Measurements from ENCODE around the gene TMEM165. TPM values are rescaled to one million over a fixed set of nuclear protein-coding genes. Genes with fewer than 3 reads are reported as not detected.
A peak's percentile ranks its signal among the peaks of the same experiment; 100 is the strongest.

TMEM165 gene
- total and polyA plus RNA-seq, 9 of the 15 experiments (the other 6 are each of a cell fraction or from before 2014, with no cell fraction given), result 21.3 to 145 (median 96.8) TPM

DNA sequence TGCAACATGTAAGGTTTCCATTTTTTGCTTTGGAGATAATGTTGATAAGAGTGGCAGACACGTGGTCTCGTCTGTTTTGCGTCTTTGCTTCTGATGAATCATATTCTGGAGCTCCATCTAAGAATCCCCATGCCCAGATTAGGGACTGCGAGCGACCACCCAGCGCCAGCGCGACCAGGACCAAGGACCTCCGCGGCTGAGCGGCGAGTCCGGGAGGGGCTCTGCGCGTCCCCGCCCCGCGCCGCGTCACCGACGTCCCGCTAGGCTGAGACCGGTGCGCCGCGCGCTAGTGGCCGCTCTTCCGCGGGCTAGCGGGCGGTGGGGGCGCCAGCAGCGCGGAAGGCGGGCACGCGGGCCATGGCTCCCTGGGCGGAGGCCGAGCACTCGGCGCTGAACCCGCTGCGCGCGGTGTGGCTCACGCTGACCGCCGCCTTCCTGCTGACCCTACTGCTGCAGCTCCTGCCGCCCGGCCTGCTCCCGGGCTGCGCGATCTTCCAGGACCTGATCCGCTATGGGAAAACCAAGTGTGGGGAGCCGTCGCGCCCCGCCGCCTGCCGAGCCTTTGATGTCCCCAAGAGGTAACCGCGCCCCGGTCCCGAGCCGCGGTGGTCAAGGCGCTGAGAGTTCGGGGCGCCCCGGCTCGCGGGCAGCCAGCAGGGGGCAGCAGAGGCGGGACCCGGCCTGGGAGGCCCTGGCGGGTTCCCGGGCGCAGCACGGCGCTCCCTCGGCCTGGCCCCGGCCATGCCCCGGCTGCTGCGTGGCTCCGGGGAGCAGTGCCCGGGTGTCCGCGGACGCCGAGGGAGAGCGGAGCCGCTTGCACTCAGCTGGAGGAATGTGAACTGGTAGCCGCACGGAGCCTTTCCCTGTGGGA lies 49.5 kb upstream of the TMEM165 start, which contains the start of gene SRD5A3 (continued):
- peak; percentile 91; the same call in 1 of the 2 replicates for TF ChIP-seq NR3C1 (CRISPR knock-in tag; IDR thresholded peaks at IDR 0.05)
- TF ChIP-seq, protein P1, sequence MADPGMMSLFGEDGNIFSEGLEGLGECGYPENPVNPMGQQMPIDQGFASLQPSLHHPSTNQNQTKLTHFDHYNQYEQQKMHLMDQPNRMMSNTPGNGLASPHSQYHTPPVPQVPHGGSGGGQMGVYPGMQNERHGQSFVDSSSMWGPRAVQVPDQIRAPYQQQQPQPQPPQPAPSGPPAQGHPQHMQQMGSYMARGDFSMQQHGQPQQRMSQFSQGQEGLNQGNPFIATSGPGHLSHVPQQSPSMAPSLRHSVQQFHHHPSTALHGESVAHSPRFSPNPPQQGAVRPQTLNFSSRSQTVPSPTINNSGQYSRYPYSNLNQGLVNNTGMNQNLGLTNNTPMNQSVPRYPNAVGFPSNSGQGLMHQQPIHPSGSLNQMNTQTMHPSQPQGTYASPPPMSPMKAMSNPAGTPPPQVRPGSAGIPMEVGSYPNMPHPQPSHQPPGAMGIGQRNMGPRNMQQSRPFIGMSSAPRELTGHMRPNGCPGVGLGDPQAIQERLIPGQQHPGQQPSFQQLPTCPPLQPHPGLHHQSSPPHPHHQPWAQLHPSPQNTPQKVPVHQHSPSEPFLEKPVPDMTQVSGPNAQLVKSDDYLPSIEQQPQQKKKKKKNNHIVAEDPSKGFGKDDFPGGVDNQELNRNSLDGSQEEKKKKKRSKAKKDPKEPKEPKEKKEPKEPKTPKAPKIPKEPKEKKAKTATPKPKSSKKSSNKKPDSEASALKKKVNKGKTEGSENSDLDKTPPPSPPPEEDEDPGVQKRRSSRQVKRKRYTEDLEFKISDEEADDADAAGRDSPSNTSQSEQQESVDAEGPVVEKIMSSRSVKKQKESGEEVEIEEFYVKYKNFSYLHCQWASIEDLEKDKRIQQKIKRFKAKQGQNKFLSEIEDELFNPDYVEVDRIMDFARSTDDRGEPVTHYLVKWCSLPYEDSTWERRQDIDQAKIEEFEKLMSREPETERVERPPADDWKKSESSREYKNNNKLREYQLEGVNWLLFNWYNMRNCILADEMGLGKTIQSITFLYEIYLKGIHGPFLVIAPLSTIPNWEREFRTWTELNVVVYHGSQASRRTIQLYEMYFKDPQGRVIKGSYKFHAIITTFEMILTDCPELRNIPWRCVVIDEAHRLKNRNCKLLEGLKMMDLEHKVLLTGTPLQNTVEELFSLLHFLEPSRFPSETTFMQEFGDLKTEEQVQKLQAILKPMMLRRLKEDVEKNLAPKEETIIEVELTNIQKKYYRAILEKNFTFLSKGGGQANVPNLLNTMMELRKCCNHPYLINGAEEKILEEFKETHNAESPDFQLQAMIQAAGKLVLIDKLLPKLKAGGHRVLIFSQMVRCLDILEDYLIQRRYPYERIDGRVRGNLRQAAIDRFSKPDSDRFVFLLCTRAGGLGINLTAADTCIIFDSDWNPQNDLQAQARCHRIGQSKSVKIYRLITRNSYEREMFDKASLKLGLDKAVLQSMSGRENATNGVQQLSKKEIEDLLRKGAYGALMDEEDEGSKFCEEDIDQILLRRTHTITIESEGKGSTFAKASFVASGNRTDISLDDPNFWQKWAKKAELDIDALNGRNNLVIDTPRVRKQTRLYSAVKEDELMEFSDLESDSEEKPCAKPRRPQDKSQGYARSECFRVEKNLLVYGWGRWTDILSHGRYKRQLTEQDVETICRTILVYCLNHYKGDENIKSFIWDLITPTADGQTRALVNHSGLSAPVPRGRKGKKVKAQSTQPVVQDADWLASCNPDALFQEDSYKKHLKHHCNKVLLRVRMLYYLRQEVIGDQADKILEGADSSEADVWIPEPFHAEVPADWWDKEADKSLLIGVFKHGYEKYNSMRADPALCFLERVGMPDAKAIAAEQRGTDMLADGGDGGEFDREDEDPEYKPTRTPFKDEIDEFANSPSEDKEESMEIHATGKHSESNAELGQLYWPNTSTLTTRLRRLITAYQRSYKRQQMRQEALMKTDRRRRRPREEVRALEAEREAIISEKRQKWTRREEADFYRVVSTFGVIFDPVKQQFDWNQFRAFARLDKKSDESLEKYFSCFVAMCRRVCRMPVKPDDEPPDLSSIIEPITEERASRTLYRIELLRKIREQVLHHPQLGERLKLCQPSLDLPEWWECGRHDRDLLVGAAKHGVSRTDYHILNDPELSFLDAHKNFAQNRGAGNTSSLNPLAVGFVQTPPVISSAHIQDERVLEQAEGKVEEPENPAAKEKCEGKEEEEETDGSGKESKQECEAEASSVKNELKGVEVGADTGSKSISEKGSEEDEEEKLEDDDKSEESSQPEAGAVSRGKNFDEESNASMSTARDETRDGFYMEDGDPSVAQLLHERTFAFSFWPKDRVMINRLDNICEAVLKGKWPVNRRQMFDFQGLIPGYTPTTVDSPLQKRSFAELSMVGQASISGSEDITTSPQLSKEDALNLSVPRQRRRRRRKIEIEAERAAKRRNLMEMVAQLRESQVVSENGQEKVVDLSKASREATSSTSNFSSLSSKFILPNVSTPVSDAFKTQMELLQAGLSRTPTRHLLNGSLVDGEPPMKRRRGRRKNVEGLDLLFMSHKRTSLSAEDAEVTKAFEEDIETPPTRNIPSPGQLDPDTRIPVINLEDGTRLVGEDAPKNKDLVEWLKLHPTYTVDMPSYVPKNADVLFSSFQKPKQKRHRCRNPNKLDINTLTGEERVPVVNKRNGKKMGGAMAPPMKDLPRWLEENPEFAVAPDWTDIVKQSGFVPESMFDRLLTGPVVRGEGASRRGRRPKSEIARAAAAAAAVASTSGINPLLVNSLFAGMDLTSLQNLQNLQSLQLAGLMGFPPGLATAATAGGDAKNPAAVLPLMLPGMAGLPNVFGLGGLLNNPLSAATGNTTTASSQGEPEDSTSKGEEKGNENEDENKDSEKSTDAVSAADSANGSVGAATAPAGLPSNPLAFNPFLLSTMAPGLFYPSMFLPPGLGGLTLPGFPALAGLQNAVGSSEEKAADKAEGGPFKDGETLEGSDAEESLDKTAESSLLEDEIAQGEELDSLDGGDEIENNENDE (IDR thresholded peaks at IDR 0.05; ENCODE audit: low read depth, low read length), result no peak
- TF ChIP-seq BDP1 (IDR thresholded peaks at IDR 0.05; ENCODE audit: insufficient read depth, insufficient read length), result no peak
- TF ChIP-seq HDAC6 (IDR thresholded peaks at IDR 0.05; ENCODE audit: low read depth, low read length), result no peak
- no peak; the same call in 1 of the 2 replicates for TF ChIP-seq SMARCE1 (IDR thresholded peaks at IDR 0.05)
- no peak for TF ChIP-seq CBX5 (IDR thresholded peaks at IDR 0.05; ENCODE audit: borderline replicate concordance, low read depth)
- TF ChIP-seq ZNF174 (CRISPR knock-in tag; IDR thresholded peaks at IDR 0.05), result no peak
- 0 out of 2 replicates have a peak, but pooled peaks have one; percentile 53 for TF ChIP-seq FOXJ2 (tag; IDR thresholded peaks at IDR 0.05)
- TF ChIP-seq HCFC1 (IDR thresholded peaks at IDR 0.05; ENCODE audit: low read depth, low read length), result no peak
- TF ChIP-seq STAG1 (CRISPR knock-in tag; IDR thresholded peaks at IDR 0.05; ENCODE audit: borderline replicate concordance), result peak; percentile 52; the same call in 1 of the 2 replicates
- TF ChIP-seq, protein P2, sequence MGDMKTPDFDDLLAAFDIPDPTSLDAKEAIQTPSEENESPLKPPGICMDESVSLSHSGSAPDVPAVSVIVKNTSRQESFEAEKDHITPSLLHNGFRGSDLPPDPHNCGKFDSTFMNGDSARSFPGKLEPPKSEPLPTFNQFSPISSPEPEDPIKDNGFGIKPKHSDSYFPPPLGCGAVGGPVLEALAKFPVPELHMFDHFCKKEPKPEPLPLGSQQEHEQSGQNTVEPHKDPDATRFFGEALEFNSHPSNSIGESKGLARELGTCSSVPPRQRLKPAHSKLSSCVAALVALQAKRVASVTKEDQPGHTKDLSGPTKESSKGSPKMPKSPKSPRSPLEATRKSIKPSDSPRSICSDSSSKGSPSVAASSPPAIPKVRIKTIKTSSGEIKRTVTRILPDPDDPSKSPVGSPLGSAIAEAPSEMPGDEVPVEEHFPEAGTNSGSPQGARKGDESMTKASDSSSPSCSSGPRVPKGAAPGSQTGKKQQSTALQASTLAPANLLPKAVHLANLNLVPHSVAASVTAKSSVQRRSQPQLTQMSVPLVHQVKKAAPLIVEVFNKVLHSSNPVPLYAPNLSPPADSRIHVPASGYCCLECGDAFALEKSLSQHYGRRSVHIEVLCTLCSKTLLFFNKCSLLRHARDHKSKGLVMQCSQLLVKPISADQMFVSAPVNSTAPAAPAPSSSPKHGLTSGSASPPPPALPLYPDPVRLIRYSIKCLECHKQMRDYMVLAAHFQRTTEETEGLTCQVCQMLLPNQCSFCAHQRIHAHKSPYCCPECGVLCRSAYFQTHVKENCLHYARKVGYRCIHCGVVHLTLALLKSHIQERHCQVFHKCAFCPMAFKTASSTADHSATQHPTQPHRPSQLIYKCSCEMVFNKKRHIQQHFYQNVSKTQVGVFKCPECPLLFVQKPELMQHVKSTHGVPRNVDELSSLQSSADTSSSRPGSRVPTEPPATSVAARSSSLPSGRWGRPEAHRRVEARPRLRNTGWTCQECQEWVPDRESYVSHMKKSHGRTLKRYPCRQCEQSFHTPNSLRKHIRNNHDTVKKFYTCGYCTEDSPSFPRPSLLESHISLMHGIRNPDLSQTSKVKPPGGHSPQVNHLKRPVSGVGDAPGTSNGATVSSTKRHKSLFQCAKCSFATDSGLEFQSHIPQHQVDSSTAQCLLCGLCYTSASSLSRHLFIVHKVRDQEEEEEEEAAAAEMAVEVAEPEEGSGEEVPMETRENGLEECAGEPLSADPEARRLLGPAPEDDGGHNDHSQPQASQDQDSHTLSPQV (IDR thresholded peaks at IDR 0.05), result peak; percentile 94
- TF ChIP-seq SAFB2 (IDR thresholded peaks at IDR 0.05; ENCODE audit: borderline replicate concordance, low read depth, low read length, severe bottlenecking), result no peak
